Spinal cord (tissue), 10 donors: ENCODE results near the gene LFNG. TPM values are rescaled to one million over a fixed set of nuclear protein-coding genes. Genes with fewer than 3 reads are reported as not detected.
"Not testable (repeated sequence)": the region's sequence is repeated elsewhere in the genome, so short reads cannot be mapped to it uniquely, and the experiment has no call there.

Experiments used
- DNase-seq, 6 donors: peaks; one replicate each; pipeline versions ENCODE4 v3.0.0 to v3.0.0-alpha.2; 2013 to 2015; ENCODE audit warnings: low spot score in 6 of 6, low read depth in 4 of 6
- H3K27ac ChIP-seq: one replicate; pipeline ENCODE4 v1.5.1; 2013; ENCODE audit warnings: low read depth, low read length, control low read depth
- H3K27me3 ChIP-seq: one replicate; pipeline ENCODE4 v1.6.1; 2013; ENCODE audit warnings: low read length; ENCODE audit not compliant: control insufficient read depth, insufficient read depth
- H3K36me3 ChIP-seq: one replicate; pipeline ENCODE4 v1.6.1; 2013; ENCODE audit warnings: low read length; ENCODE audit not compliant: control insufficient read depth, insufficient read depth
- H3K4me1 ChIP-seq: one replicate; pipeline ENCODE4 v1.6.1; 2013; ENCODE audit warnings: low read length; ENCODE audit not compliant: control insufficient read depth, insufficient read depth
- H3K4me3 ChIP-seq: one replicate; pipeline ENCODE4 v1.5.1; 2013; ENCODE audit warnings: low read depth, low read length, control low read depth
- H3K9me3 ChIP-seq: one replicate; pipeline ENCODE4 v1.6.1; 2013; ENCODE audit warnings: low read length; ENCODE audit not compliant: control insufficient read depth, insufficient read depth
- WGBS: methylation state at CpG from one replicate; pipeline ENCODE4 v1.1.5; 2013; ENCODE audit warnings: missing lambda C conversion rate; ENCODE audit not compliant: insufficient coverage; 5-methylcytosine and 5-hydroxymethylcytosine counted together
- polyA plus RNA-seq, 2 donors: library from polyadenylated mRNA; unstranded; fragments of 120-200 nt; gene quantifications; one replicate each; pipeline ENCODE4 v1.2.1, GENCODE V29; 2013; ENCODE audit not compliant: insufficient read length in 2 of 2
- total RNA-seq, 2 donors: library from RNA; depleted of rRNA in 1 of 2; stranded (reverse); fragments of 120-200 nt in 1 of 2; fragments of >200 nt in 1 of 2; gene quantifications; one replicate each; pipeline versions ENCODE4 v1.2.3 to v1.2.4, GENCODE V29; 2013 to 2014
- donor health status: healthy.

The LFNG gene
- total and polyA plus RNA-seq, 4 donors, result 16.7 to 47.0 (median 35.3) TPM

- DNase-seq, H3K27ac ChIP-seq, H3K9me3 ChIP-seq, H3K27me3 ChIP-seq, H3K4me3 ChIP-seq: not testable (repeated sequence)
- peaks cover 23% of the 10 kb centered on the region for H3K36me3 ChIP-seq
- peaks cover 39% of the 10 kb centered on the region for H3K4me1 ChIP-seq
- no CpG with 5 or more reads among the region's 8 CpGs for WGBS
Observed at GRCh38 chr7:2533566-2533965, 14.0 kb downstream of the LFNG start.

DNA sequence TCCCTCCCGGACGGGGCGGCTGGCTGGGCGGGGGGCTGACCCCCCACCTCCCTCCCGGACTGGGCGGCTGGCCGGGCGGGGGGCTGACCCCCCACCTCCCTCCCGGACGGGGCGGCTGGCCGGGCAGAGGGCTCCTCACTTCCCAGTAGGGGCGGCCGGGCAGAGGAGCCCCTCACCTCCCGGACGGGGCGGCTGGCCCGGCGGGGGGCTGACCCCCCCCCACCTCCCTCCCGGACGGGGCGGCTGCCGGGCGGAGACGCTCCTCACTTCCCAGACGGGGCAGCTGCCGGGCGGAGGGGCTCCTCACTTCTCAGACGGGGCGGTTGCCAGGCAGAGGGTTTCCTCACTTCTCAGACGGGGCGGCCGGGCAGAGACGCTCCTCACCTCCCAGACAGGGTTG, 14.6 kb downstream of the LFNG start:
- peaks cover 23% of the 10 kb centered on the region for H3K36me3 ChIP-seq
- H3K4me3 ChIP-seq, H3K27me3 ChIP-seq, H3K9me3 ChIP-seq, DNase-seq, H3K27ac ChIP-seq: not testable (repeated sequence)
- H3K4me1 ChIP-seq, result peaks cover 32% of the 10 kb centered on the region
- no CpG with 5 or more reads among the region's 34 CpGs for WGBS

- not testable (repeated sequence) for DNase-seq, H3K27ac ChIP-seq, H3K9me3 ChIP-seq, H3K4me3 ChIP-seq, H3K27me3 ChIP-seq
- H3K4me1 ChIP-seq, result peaks cover 14% of the 10 kb centered on the region
- H3K36me3 ChIP-seq, result peaks cover 34% of the 10 kb centered on the region
- WGBS, result 72% methylated on average over 6 of the region's 19 CpGs
Observed at GRCh38 chr7:2535872-2536627, 16.5 kb downstream of the LFNG start.

DNA sequence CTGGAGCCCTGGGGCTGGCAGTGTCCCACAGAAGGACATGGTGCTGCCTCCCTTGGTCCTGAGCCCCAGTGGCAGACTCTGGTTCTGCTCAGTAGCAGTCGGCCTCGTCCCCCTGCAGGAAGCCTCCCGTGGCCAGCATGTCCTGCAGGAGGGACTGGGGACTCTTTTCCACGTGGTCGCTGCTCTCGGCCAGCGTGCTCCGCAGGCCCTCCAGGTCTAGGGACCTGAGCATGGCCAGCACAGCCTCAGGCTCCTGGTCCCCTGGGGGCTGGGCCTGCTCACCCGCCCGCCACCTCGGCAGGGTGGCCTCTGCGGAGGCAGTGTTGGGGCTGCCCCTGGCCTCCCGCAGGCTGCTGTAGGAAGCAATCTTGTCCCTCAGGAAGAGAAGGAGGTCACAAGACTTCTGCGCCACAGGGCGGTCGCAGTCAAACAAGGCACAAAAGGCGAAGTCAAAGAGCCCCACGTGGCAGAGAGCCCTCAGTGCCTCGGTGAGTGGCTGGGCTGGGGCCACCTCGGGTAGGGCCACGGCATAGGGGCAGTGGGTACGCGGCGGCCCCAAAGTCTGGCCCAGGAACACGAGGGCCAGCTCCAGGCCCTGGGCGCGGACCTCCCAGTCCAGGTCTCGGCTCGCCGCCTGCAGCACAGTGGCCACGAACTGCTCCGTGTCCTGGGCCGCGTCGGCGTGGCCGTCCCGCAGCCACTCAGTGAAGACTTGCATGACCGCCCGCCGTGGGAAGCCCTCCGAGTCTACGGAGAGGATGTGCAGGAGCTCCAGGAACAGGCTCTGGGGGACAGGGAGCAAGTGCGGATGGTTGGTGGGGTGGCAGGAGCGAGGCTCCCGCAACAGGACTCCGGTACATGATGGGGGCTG, 18.6 kb downstream of the LFNG start:
- Histone ChIP-seq H3K27me3 (no peaks in the 10 kb centered on the region), H3K36me3 (peaks cover 56% of the 10 kb centered on the region), H3K4me1 (no peaks in the 10 kb centered on the region), H3K9me3 (no peaks in the 10 kb centered on the region), H3K27ac (no peak overlapping the region), H3K4me3 (no peak overlapping the region)
- WGBS, result 86% methylated on average over 47 of the region's 47 CpGs
- no peak for DNase-seq

GRCh38 chr7:2539031-2539911, 19.7 kb downstream of the LFNG start:
- H3K4me1 ChIP-seq, result no peaks in the 10 kb centered on the region
- no peak overlapping the region for H3K27ac ChIP-seq
- no peaks in the 10 kb centered on the region for H3K27me3 ChIP-seq
- no peak overlapping the region for H3K4me3 ChIP-seq
- 87% methylated on average over 32 of the region's 32 CpGs for WGBS
- no peaks in the 10 kb centered on the region for H3K9me3 ChIP-seq
- H3K36me3 ChIP-seq, result peaks cover 66% of the 10 kb centered on the region
- no peak for DNase-seq

DNA sequence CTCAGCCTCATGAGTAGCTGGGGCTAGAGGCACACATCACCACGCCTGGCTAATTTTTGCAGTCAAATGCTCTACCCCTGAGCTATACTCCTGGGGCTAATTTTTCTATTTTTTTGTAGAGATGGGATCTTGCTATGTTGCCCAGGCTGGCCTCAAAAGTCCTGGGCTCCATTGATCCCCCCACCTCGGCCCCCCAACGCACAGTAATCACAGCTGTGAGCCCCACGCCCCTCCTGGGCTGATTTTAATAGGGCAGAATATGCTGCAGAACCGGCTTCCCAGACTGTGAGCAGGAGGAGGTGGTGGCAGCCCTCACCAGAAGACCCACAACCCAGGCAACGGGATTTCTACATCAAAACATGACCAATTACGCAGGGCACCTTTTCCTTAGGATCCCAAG, 20.6 kb downstream of the LFNG start:
- 92% methylated on average over 5 of the region's 7 CpGs for WGBS
- peaks cover 74% of the 10 kb centered on the region for H3K36me3 ChIP-seq
- DNase-seq, result no peak
- no peaks in the 10 kb centered on the region for H3K27me3 ChIP-seq
- no peak overlapping the region for H3K27ac ChIP-seq
- no peaks in the 10 kb centered on the region for H3K9me3 ChIP-seq
- H3K4me3 ChIP-seq, result no peak overlapping the region
- H3K4me1 ChIP-seq, result no peaks in the 10 kb centered on the region

GRCh38 chr7:2540641-2541051, 21.1 kb downstream of the LFNG start:
- H3K36me3 ChIP-seq, result peaks cover 78% of the 10 kb centered on the region
- DNase-seq, result no peak
- no peak overlapping the region for H3K4me3 ChIP-seq
- no peaks in the 10 kb centered on the region for H3K9me3 ChIP-seq
- WGBS, result 94% methylated on average over 12 of the region's 19 CpGs
- H3K27ac ChIP-seq, result no peak overlapping the region
- H3K27me3 ChIP-seq, result no peaks in the 10 kb centered on the region
- no peaks in the 10 kb centered on the region for H3K4me1 ChIP-seq

DNA sequence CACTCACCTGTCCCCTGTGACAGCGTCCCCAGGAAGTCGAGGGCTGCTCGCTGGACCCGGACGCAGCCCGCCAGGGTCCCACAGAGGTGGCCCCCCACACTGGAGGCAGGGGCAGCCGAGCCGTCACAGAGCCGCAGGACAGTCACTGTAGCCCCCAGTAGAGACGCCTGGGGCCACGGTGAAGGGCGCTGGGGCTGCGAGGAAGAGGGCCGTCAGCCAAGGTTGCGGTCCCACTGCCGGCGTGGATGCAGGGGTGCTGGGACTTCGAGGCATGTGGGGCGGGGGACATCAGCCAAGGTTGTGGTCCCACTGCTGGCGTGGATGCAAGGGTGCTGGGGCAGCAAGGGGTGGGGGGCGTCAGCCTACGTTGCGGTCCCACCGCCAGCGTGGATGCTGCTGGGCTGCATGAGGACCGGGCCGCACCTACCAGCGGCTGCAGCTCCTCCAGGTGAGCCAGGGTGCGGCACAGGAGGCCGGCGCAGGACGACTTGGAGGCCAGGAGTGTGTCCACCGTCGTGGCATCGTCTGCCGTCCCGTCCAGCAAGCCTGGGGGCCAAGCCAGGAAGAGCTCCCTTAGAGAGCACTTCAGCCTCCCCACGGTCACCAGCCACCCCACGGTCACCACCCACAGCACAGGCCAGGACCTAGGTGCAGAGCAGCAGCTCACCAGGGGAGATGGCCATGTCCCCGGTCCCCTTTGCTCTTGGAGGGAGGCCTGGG, 21.9 kb downstream of the LFNG start:
- Histone ChIP-seq H3K4me1 (no peaks in the 10 kb centered on the region), H3K36me3 (peaks cover 86% of the 10 kb centered on the region), H3K27me3 (no peaks in the 10 kb centered on the region), H3K9me3 (no peaks in the 10 kb centered on the region), H3K4me3 (no peak overlapping the region), H3K27ac (no peak overlapping the region)
- 94% methylated on average over 38 of the region's 40 CpGs for WGBS
- no peak for DNase-seq
